HK-2 (cell line): ENCODE results near the gene GPR37.

Experiments
- DNase-seq: peaks from one replicate; pipeline ENCODE4 v3.0.0-alpha.2; 2018; ENCODE audit not compliant: unreplicated experiment

GPR37 gene

GRCh38 chr7:124780056-124780455 is 14.5 kb upstream of the GPR37 start:
- DNase-seq, result no peak

DNA sequence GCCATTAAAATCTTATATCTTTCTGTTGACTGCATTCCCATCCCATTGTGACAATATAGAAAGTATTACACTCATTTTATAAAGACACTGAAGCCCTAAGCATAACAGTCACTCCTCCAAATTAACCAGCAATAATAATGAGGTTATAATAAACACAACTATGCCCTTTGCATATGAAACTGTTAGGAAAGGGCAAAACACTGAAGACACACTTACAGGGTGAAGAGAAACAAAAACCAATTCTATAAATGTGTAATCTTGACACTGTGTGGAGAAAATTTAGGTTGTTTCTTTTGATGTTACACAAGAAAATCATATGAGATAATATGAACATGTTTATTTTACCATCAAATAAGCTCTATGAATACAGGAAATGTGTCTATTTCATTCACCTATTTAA is 14.0 kb upstream of the GPR37 start:
- DNase-seq, result no peak

- DNase-seq, result no peak
Measured at GRCh38 chr7:124779194-124779593, 13.6 kb upstream of the GPR37 start.

GRCh38 chr7:124777268-124777667 is 11.7 kb upstream of the GPR37 start:
- no peak for DNase-seq

- DNase-seq, result no peak
Measured at GRCh38 chr7:124776153-124776552, 10.6 kb upstream of the GPR37 start.

DNA sequence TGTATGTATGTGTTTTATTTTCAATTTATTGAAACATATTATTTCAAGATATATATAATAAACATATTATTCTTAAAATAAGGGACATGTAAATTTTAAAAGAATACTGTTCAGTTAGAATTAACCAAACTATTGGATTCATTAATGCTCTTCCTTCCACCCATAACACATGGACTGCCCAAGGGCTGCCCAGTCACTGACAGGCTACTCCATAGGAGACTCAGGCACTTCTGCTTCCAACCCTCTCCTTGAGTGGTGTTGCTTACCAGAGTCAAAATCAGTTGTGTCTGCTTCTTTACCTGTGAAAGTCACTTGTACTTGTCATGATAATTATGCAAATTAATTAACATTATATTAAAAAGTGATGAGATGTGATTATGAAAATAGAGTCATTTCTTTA is 9.8 kb upstream of the GPR37 start:
- no peak for DNase-seq

DNA sequence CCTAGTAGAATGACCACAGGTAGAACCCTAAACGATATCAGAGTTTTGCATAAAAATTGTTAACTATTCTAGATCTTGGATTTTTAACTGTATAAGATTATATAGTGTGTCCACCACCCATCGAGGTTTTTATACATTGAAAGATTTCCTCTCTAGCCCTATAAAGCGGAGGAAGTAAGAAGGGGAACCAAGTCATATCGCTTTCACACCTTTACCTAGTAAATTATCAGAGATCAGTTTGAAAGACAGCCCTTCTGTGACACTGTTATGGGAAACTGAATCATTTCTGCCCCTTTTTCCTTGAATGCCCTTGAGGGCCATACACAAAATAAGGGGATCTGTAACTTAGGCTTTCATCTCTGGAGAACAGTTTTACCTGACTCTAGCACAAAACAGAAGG is 8.3 kb upstream of the GPR37 start:
- no peak for DNase-seq

- no peak for DNase-seq
Measured at GRCh38 chr7:124773339-124773738, 7.7 kb upstream of the GPR37 start.

DNA sequence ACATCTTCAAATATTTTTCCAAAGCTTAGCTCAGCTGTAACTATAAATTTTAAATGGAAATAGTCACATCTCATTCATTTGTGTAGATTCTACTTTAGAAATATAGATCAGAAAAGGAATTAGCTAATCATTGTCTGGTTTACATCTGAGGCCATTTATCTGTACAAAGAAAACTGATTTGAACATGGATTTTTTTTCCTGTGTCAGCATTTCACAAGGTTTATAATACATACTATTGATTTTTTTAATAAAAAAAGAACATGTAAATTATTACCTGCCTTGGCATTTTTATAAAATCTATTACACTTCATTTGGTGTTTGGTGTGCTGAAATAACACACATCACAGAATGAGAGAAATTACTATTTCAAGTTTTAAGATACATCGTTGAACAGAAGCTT is 3.5 kb upstream of the GPR37 start:
- DNase-seq, result no peak

DNA sequence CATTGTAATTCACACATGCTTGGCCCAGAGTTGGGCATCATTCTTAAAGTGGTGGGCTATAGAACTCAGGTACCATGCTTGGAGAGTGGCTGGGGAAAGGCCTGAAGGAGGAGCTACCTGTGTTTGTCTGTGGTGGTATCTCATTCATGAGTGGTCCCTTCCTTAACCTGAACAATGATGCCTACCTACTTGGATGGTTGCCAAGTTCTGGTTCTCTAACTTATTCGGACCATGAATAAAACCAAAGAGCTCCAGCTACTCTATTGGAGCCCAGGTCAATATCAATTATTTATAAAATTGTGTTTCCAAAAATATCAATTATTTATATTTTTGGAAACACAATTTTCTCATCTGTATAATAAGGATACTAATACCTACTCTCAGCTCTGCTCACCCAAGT is 2.9 kb upstream of the GPR37 start:
- no peak for DNase-seq

DNA sequence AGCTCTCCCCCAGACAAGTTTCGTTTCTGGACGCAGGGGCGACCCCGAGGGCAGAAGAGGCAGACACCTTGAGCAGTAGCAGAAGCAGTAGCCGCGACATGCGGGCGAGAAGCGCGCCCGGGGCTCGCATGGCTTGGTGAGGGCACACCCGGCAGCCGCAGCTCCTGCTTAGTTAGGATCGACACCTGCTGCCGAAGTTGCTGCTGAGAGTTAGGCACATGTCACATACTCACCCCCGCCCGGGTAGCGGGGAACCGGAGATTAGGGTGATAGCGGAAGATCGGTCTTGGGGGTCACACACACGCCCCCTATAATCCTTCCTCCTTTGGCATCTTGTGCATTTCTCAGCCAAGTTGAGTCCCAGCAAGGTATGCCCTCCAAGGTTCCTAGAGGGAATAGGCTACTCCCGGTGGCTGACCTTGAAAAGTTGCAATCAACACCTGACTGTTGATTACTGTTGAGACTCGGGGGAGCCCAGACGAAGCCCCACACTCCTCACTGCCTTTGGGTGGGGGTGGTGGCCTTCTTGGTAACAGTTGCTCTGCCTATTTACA is 668 bp downstream of the GPR37 start:
- peak; percentile 23 for DNase-seq

DNA sequence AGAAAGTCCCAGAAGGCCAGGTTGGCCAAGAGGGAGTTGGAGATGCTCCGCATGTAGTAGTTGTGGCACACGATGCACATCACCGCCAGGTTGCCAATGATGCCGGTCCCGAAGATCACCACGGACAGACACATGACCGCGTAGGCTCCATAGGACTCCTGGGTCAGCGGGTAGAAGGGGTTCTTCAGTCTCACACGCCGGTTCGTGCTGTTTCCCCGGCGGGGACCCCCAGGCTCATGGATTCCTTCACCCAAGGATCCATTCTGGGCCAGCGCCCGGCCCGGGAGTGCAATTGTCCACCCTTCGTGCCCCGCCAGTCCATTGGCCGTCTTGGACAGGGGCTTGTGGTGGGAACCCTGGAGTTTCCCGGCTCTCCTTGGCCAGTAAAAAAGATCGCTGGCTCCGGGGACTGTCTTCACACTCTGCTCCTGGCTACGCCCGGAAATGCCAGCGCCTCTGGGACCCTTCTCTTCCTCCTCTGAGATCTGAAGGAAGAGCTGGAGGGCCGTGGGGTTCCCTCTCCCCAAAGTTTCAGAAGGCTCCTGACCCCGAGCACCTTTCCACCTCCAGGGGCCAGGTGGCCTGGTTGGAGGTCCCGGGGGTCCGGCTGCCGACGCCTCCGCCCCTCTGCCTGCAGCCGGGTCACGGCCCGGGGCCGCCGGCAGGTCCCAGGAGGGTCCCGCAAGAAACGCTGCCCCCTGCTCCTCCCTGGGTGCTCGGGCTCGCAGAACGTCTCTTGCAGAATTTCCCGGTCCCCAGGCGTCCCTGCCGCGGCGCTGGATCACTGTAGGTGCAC is 1.3 kb downstream of the GPR37 start:
- no peak for DNase-seq

- no peak for DNase-seq
Measured at GRCh38 chr7:124762611-124763143, 2.9 kb downstream of the GPR37 start.

GRCh38 chr7:124761164-124761715 is 4.4 kb downstream of the GPR37 start:
- no peak for DNase-seq

GRCh38 chr7:124758327-124758726 is 7.3 kb downstream of the GPR37 start:
- DNase-seq, result no peak

DNA sequence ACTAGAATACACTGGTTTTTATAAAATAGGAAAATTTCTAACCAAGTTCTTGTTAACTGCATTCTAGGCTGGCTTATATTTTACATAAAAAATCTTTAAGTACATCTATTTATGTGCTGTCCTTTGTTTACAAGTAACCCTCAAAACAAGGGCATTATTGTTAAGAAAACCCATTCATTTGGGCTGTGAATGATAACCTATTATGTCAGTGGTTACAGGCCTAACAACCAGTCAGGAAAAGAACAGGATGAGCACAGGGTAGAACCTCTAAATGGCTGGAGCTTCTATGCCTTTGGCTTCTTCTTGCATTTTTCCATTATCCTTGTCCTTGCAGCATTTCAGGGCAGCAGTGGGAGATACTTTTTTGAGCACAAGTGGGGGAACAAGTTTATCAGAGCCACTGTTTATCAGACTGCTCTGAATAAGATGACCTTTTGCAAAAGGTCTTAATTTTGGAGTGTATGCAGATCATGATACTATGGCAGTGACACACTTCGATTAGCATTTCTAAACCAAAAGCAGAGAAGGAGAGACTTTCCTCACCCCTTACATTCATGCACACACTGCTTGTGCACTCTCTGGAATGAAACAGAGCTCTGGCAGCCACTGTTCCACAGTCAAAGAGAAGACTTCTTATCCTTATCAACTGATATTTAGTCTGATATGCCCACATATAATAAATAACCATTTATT is 10.9 kb downstream of the GPR37 start:
- no peak for DNase-seq

GRCh38 chr7:124752310-124752709 is 13.3 kb downstream of the GPR37 start:
- DNase-seq, result no peak

- DNase-seq, result no peak
Measured at GRCh38 chr7:124751027-124751426, 14.6 kb downstream of the GPR37 start.

GRCh38 chr7:124747072-124747471 is 18.5 kb downstream of the GPR37 start:
- DNase-seq, result no peak

GRCh38 chr7:124738639-124739038 is 27.0 kb downstream of the GPR37 start:
- DNase-seq, result no peak

- DNase-seq, result no peak
Measured at GRCh38 chr7:124737760-124738300, 27.8 kb downstream of the GPR37 start.

- DNase-seq, result no peak
Measured at GRCh38 chr7:124728610-124729009, 37.0 kb downstream of the GPR37 start.
